Measurements from ENCODE around the gene ATAD3A. TPM values are rescaled to one million over a fixed set of nuclear protein-coding genes. Genes with fewer than 3 reads are reported as not detected.

ATAD3A gene
- total RNA-seq, 1 experiment from 2014 or later = 71.2 TPM

DNA sequence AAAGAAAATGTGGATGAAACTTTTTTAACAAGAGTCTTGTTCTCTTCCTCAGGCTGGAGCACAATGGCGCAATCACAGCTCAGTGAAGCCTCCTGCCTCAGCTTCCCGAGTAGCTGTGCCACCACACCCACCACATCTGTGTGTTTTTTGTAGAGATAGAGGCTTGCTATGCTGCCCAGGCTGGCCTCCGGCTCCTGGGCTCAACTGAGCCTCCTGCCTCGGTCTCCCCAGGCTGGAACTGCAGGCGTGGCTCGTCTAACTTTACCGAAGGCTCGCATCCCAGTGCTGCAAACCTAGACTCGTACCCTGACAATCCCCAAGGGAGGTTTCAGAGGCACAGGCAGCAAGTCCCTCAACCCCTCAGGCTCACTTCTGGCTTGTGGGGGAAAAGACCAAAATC, 48.2 kb downstream of the ATAD3A start (continued):
- TF ChIP-seq, protein P1, sequence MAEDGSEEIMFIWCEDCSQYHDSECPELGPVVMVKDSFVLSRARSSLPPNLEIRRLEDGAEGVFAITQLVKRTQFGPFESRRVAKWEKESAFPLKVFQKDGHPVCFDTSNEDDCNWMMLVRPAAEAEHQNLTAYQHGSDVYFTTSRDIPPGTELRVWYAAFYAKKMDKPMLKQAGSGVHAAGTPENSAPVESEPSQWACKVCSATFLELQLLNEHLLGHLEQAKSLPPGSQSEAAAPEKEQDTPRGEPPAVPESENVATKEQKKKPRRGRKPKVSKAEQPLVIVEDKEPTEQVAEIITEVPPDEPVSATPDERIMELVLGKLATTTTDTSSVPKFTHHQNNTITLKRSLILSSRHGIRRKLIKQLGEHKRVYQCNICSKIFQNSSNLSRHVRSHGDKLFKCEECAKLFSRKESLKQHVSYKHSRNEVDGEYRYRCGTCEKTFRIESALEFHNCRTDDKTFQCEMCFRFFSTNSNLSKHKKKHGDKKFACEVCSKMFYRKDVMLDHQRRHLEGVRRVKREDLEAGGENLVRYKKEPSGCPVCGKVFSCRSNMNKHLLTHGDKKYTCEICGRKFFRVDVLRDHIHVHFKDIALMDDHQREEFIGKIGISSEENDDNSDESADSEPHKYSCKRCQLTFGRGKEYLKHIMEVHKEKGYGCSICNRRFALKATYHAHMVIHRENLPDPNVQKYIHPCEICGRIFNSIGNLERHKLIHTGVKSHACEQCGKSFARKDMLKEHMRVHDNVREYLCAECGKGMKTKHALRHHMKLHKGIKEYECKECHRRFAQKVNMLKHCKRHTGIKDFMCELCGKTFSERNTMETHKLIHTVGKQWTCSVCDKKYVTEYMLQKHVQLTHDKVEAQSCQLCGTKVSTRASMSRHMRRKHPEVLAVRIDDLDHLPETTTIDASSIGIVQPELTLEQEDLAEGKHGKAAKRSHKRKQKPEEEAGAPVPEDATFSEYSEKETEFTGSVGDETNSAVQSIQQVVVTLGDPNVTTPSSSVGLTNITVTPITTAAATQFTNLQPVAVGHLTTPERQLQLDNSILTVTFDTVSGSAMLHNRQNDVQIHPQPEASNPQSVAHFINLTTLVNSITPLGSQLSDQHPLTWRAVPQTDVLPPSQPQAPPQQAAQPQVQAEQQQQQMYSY (CRISPR knock-in tag; IDR thresholded peaks at IDR 0.05) = no peak
- no peak for TF ChIP-seq SOX15 (CRISPR knock-in tag; IDR thresholded peaks at IDR 0.05)
- no peak for TF ChIP-seq OVOL2 (CRISPR knock-in tag; IDR thresholded peaks at IDR 0.05; ENCODE audit: borderline replicate concordance)
- no peak for TF ChIP-seq CREM (CRISPR knock-in tag; IDR thresholded peaks at IDR 0.05)
- no peak for TF ChIP-seq RELA (CRISPR knock-in tag; IDR thresholded peaks at IDR 0.05; ENCODE audit: borderline replicate concordance)
- no peak for TF ChIP-seq MXD4 (CRISPR knock-in tag; IDR thresholded peaks at IDR 0.05; ENCODE audit: borderline replicate concordance)
- TF ChIP-seq, protein P2, sequence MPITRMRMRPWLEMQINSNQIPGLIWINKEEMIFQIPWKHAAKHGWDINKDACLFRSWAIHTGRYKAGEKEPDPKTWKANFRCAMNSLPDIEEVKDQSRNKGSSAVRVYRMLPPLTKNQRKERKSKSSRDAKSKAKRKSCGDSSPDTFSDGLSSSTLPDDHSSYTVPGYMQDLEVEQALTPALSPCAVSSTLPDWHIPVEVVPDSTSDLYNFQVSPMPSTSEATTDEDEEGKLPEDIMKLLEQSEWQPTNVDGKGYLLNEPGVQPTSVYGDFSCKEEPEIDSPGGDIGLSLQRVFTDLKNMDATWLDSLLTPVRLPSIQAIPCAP (CRISPR knock-in tag; IDR thresholded peaks at IDR 0.05) = no peak
- TF ChIP-seq, protein P3, sequence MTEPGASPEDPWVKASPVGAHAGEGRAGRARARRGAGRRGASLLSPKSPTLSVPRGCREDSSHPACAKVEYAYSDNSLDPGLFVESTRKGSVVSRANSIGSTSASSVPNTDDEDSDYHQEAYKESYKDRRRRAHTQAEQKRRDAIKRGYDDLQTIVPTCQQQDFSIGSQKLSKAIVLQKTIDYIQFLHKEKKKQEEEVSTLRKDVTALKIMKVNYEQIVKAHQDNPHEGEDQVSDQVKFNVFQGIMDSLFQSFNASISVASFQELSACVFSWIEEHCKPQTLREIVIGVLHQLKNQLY (CRISPR knock-in tag; IDR thresholded peaks at IDR 0.05) = no peak
- no peak for TF ChIP-seq NR1H2 (CRISPR knock-in tag; IDR thresholded peaks at IDR 0.05)

DNA sequence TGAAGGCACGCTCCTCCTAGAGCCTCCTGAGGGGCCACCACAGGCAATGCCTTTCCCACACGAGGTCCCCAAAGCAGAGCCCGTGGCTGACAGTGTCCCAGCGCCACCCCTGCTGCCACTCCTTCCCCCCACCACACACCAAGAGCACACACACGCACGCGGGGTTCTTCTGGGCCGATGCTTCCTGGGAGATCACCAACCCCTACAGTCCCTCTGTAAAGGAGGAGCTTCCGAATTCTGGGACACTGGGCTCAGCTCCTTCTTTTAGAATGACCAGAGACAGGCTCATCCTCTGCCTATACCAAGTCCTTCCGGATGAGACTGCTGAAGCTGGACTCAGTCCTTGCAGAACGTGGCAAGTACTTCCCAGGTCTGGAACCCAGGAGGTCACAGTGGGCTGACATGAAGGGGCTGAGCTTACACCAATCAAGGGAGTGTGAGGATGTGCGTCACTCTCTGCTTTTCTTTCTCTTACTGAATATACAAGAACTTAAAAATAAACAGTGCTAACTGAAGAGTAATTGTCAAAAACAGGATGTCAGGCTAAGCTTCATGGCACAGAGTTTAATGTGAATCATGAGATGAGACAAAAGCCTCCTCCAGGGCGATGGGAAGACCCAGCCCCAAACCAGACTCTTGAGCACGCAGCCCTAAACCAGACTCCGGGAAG, 50.0 kb downstream of the ATAD3A start:
- no peaks in the 10 kb centered on the region for H3K4me1 Mint-ChIP-seq
- DNase-seq (ENCODE audit: low spot score) (no peak), ATAC-seq (no peak)
- no peak overlapping the region for H3K4me3 Mint-ChIP-seq
- H3K36me3 Mint-ChIP-seq = peaks cover 35% of the 10 kb centered on the region
- no peak overlapping the region for H3K27ac Mint-ChIP-seq
- no peaks in the 10 kb centered on the region for H3K27me3 Mint-ChIP-seq (ENCODE audit: low read depth)
- POLR2A ChIA-PET = no interaction called here
- H3K9me3 Mint-ChIP-seq = no peaks in the 10 kb centered on the region
- TF ChIP-seq, protein P4, sequence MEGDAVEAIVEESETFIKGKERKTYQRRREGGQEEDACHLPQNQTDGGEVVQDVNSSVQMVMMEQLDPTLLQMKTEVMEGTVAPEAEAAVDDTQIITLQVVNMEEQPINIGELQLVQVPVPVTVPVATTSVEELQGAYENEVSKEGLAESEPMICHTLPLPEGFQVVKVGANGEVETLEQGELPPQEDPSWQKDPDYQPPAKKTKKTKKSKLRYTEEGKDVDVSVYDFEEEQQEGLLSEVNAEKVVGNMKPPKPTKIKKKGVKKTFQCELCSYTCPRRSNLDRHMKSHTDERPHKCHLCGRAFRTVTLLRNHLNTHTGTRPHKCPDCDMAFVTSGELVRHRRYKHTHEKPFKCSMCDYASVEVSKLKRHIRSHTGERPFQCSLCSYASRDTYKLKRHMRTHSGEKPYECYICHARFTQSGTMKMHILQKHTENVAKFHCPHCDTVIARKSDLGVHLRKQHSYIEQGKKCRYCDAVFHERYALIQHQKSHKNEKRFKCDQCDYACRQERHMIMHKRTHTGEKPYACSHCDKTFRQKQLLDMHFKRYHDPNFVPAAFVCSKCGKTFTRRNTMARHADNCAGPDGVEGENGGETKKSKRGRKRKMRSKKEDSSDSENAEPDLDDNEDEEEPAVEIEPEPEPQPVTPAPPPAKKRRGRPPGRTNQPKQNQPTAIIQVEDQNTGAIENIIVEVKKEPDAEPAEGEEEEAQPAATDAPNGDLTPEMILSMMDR (IDR thresholded peaks at IDR 0.05) = no peak
- no peak for TF ChIP-seq CREB1 (CRISPR knock-in tag; IDR thresholded peaks at IDR 0.05)
- CTCF ChIA-PET = no interaction called here

DNA sequence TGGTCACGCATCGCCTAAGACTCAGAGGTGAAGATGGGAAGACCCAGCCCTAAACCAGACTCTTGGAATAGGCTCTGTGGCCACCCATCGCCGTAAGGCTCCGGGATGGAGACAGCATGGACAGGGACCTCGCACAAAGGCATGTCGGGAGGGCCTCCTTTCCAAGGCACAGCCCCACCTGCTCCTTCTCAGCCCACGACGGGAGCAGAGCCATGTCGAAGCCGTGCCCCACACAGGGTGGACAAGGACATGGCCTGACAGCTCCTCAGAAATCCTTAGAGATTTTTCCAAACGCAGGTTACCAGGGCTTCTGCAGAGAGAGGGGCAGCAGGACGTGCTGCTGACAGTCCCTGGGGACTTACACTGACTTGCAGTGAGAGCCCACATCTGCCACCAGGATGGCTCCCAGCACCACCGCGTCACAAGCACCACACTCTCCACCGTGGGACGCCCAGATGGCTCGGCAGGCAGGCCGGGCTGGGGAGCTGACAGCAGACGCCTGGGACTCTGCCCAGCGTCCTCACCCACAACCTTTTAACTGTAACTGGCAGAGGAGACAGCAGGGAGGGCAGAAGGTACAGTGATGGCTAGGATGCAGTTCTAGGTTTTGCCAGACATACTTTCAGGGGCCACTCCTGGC, 50.7 kb downstream of the ATAD3A start:
- ATAC-seq (no peak), DNase-seq (ENCODE audit: low spot score) (no peak)
- H3K4me3 Mint-ChIP-seq = no peak overlapping the region
- H3K4me1 Mint-ChIP-seq = no peaks in the 10 kb centered on the region
- H3K27me3 Mint-ChIP-seq (ENCODE audit: low read depth) = no peaks in the 10 kb centered on the region
- ChIA-PET CTCF (no interaction called here), POLR2A (no interaction called here)
- H3K9me3 Mint-ChIP-seq = no peaks in the 10 kb centered on the region
- TF ChIP-seq FOXK1 (CRISPR knock-in tag; IDR thresholded peaks at IDR 0.05) (no peak), CREM (CRISPR knock-in tag; IDR thresholded peaks at IDR 0.05) (no peak), ZNF138 (CRISPR knock-in tag; conservative IDR thresholded peaks at IDR 0.05) (no peak), KAT7 (CRISPR knock-in tag; IDR thresholded peaks at IDR 0.05; ENCODE audit: borderline replicate concordance) (no peak), NR3C1 (CRISPR knock-in tag; conservative IDR thresholded peaks at IDR 0.05; ENCODE audit: low read depth) (no peak), NFYB (CRISPR knock-in tag; conservative IDR thresholded peaks at IDR 0.05; ENCODE audit: low read depth) (no peak), ZNF121 (CRISPR knock-in tag; IDR thresholded peaks at IDR 0.05) (no peak)
- TF ChIP-seq, protein P5, sequence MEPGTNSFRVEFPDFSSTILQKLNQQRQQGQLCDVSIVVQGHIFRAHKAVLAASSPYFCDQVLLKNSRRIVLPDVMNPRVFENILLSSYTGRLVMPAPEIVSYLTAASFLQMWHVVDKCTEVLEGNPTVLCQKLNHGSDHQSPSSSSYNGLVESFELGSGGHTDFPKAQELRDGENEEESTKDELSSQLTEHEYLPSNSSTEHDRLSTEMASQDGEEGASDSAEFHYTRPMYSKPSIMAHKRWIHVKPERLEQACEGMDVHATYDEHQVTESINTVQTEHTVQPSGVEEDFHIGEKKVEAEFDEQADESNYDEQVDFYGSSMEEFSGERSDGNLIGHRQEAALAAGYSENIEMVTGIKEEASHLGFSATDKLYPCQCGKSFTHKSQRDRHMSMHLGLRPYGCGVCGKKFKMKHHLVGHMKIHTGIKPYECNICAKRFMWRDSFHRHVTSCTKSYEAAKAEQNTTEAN (CRISPR knock-in tag; IDR thresholded peaks at IDR 0.05) = no peak
- TF ChIP-seq, protein P6, sequence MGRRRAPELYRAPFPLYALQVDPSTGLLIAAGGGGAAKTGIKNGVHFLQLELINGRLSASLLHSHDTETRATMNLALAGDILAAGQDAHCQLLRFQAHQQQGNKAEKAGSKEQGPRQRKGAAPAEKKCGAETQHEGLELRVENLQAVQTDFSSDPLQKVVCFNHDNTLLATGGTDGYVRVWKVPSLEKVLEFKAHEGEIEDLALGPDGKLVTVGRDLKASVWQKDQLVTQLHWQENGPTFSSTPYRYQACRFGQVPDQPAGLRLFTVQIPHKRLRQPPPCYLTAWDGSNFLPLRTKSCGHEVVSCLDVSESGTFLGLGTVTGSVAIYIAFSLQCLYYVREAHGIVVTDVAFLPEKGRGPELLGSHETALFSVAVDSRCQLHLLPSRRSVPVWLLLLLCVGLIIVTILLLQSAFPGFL (CRISPR knock-in tag; IDR thresholded peaks at IDR 0.05; ENCODE audit: borderline replicate concordance) = no peak
- TF ChIP-seq, protein P1 (CRISPR knock-in tag; IDR thresholded peaks at IDR 0.05) = no peak
- no peak overlapping the region for H3K27ac Mint-ChIP-seq
- H3K36me3 Mint-ChIP-seq = peaks cover 35% of the 10 kb centered on the region
